Right lobe of liver (tissue), 6 donors: ENCODE results near the gene KCNQ2. TPM values are rescaled to one million over a fixed set of nuclear protein-coding genes. Genes with fewer than 3 reads are reported as not detected.

Experiments
- ATAC-seq, 4 donors: fragments of 200-7000 bp; cut with Tn5 transposase; one replicate each; pipeline ENCODE4 v1.9.1; 2020; ENCODE audit warnings: mild to moderate bottlenecking in 4 of 4, moderate library complexity in 4 of 4
- DNase-seq, 3 donors: peaks; one replicate each; pipeline ENCODE4 v3.0.0-alpha.2; 2020
- H3K27ac ChIP-seq, 3 donors: fragments of 200-600 bp; one replicate each; pipeline ENCODE4 v1.8.0; 2022
- H3K27me3 ChIP-seq, 2 donors: fragments of 200-600 bp; one replicate each; pipeline ENCODE4 v1.8.0; 2022
- H3K36me3 ChIP-seq, 4 donors: fragments of 200-600 bp; sonication (generic) in 1 of 4; one replicate each; pipeline versions ENCODE4 v1.5.1 to v1.8.0; 2017 to 2022; ENCODE audit warnings: control low read depth in 1 of 4
- H3K4me1 ChIP-seq, 4 donors: fragments of 200-600 bp; sonication (generic) in 1 of 4; one replicate each; pipeline versions ENCODE4 v1.5.1 to v1.8.0; 2017 to 2022; ENCODE audit warnings: control low read depth in 1 of 4
- H3K4me3 ChIP-seq, 3 donors: fragments of 200-600 bp; one replicate each; pipeline ENCODE4 v1.8.0; 2022
- H3K9me3 ChIP-seq, 4 donors: fragments of 200-600 bp; sonication (generic) in 1 of 4; one replicate each; pipeline versions ENCODE4 v1.5.1 to v1.8.0; 2017 to 2022; ENCODE audit warnings: control low read depth in 1 of 4
- CTCF ChIP-seq, 4 donors: fragments of 200-600 bp in 3 of 4; fragments of 450-650 bp in 1 of 4; IDR thresholded peaks; one replicate each; pipeline versions ENCODE4 v1.5.1 to v1.8.0; 2016 to 2022; ENCODE audit warnings: antibody characterized with exemption in 4 of 4, mild to moderate bottlenecking in 2 of 4
- POLR2A ChIP-seq: fragments of 450-650 bp; IDR thresholded peaks from one replicate; pipeline ENCODE4 v1.6.1; 2017; ENCODE audit warnings: antibody characterized with exemption, mild to moderate bottlenecking
- WGBS: methylation state at CpG from one replicate; pipeline ENCODE4 v1.1.6; 2018; ENCODE audit warnings: low coverage, low lambda C conversion rate; ENCODE audit not compliant: insufficient coverage; ENCODE audit errors: missing lambda C conversion rate; 5-methylcytosine and 5-hydroxymethylcytosine counted together
- intact Hi-C, 2 donors: fragments of 100-400 bp; cut with DNase I; formaldehyde crosslinking; loops; one replicate each; pipeline versions ENCODE4 v1.11.2 to v1.14.1; 2022
- total RNA-seq, 6 experiments: library from RNA; depleted of rRNA in 2 of 6; stranded (reverse); fragments of >200 nt in 2 of 6; fragmentation: NEBNext Ultra II Directional in 3 of 6; extraction: Animal tissue kit (Norgen Biotek cat#: 25700) in 3 of 6; gene quantifications; one replicate each; pipeline versions ENCODE4 v1.1.0 to v1.2.4, GENCODE V29; 2016 to 2023
- donor health status: DM: no; HTN: yes; CAD: no.
- donor health status: DM: no; HTN: no; CAD: no.
- donor health status: DM: no; HTN: no; CAD: no.
- donor health status: DM: no; HTN: yes; CAD: no.
- donor health status: DM: no; HTN: yes; CAD: no.

The KCNQ2 gene
- total RNA-seq, 6 experiments from 2014 or later: not detected

GRCh38 chr20:63356931-63357879 lies 115.2 kb downstream of the KCNQ2 start:
- H3K27me3 ChIP-seq: no peaks in the 10 kb centered on the region
- H3K36me3 ChIP-seq: peaks cover 0 to 3% (median 0%) of the 10 kb centered on the region in 4 donors
- DNase-seq: peak in 1 of 3 donors; percentile 49
- TF ChIP-seq CTCF (IDR thresholded peaks at IDR 0.05) (no peak), POLR2A (no peak)
- 50% methylated on average over 8 of the region's 30 CpGs for WGBS
- peaks cover 0 to 24% (median 7%) of the 10 kb centered on the region in 4 donors for H3K4me1 ChIP-seq
- H3K9me3 ChIP-seq: no peaks in the 10 kb centered on the region
- intact Hi-C loops: no loop called here
- H3K27ac ChIP-seq: no peak overlapping the region
- no peak overlapping the region for H3K4me3 ChIP-seq
- peak in 1 of 4 donors; percentile 20 for ATAC-seq

GRCh38 chr20:63356511-63356910 lies 115.9 kb downstream of the KCNQ2 start:
- Histone ChIP-seq H3K27ac (no peak overlapping the region), H3K36me3 (peaks cover 0 to 3% (median 0%) of the 10 kb centered on the region in 4 donors), H3K4me3 (no peak overlapping the region), H3K27me3 (no peaks in the 10 kb centered on the region), H3K9me3 (no peaks in the 10 kb centered on the region), H3K4me1 (peaks cover 0 to 24% (median 7%) of the 10 kb centered on the region in 4 donors)
- DNase-seq (peak in 1 of 3 donors; percentile 39), ATAC-seq (no peak)
- intact Hi-C loops: no loop called here
- TF ChIP-seq CTCF (IDR thresholded peaks at IDR 0.05) (no peak), POLR2A (no peak)
- no CpG with 5 or more reads among the region's 8 CpGs for WGBS

GRCh38 chr20:63355781-63356295 lies 116.6 kb downstream of the KCNQ2 start:
- WGBS: 20% methylated on average over 1 of the region's 11 CpGs
- no peak overlapping the region for H3K4me3 ChIP-seq
- H3K36me3 ChIP-seq: peaks cover 0 to 3% (median 0%) of the 10 kb centered on the region in 4 donors
- no peak for TF ChIP-seq POLR2A
- TF ChIP-seq CTCF (IDR thresholded peaks at IDR 0.05): no peak
- ATAC-seq: no peak
- peak in 1 of 3 donors; percentile 46 for DNase-seq
- H3K27me3 ChIP-seq: no peaks in the 10 kb centered on the region
- peaks cover 0 to 24% (median 7%) of the 10 kb centered on the region in 4 donors for H3K4me1 ChIP-seq
- no peaks in the 10 kb centered on the region for H3K9me3 ChIP-seq
- intact Hi-C loops: no loop called here
- H3K27ac ChIP-seq: no peak overlapping the region

- no peak overlapping the region for H3K4me3 ChIP-seq
- no peaks in the 10 kb centered on the region for H3K9me3 ChIP-seq
- no peak for TF ChIP-seq CTCF (IDR thresholded peaks at IDR 0.05)
- TF ChIP-seq POLR2A: no peak
- DNase-seq: peak in 1 of 3 donors; percentile 50
- H3K27me3 ChIP-seq: no peaks in the 10 kb centered on the region
- no peak for ATAC-seq
- no peak overlapping the region for H3K27ac ChIP-seq
- 71% methylated on average over 8 of the region's 25 CpGs for WGBS
- intact Hi-C loops: no loop called here
- H3K36me3 ChIP-seq: peaks cover 0 to 3% (median 0%) of the 10 kb centered on the region in 4 donors
- H3K4me1 ChIP-seq: peaks cover 0 to 24% (median 7%) of the 10 kb centered on the region in 4 donors
Measured at GRCh38 chr20:63354636-63355350, 117.7 kb downstream of the KCNQ2 start.
